ENCODE results near the gene CCDC57.

DNA sequence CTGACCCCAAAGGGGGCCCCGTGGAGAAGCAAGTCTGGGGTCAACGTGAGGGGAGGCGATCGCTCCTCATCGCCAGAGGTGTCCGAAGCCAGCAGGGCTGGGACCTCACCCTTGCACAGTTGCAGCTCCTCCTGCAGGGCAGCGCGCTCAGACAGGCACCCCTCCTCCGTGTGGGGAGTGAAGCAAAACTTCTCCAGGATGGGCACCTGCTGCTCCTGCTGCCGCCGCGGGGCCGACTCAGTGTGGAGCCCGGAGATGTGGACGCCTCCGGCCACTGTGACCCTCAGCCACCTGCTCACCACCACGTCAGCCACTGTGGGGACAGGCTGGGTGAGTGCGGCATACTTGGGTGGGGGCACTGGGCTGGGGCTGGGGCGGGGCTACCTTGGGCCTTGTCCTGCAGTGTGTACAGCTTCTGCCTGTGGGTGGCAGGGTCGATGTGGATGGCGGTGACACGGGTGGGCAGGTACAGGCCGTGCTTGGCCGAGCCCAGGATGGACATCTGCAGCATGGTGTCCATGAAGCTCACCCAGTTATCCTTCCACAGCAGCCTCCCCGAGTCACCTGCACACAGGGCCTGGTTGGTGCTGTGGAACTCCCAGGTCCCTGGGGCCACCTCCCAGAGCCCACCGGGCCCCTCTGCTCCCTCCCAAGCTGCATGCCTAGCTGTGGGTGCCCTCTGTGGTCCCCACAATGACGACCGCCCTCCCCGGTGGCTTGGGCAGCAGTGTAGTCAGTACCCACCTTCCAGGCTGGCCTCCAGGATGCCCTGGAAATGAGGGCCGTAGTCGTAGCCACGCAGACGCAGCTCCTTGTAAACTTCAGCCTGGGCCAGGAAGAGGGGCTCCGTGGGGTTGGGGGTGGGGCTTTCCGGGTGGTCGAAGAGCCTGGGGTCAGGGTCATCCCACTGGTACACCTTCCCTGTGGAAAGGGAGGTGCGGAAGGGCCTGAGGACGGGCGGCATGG is 125.4 kb downstream of the CCDC57 start:
- TF ChIP-seq ZNF263 (CRISPR knock-in tag; IDR thresholded peaks at IDR 0.05; ENCODE audit: borderline replicate concordance) (no peak), GABPA (tag; conservative IDR thresholded peaks at IDR 0.05; ENCODE audit: low read depth) (no peak), GTF2F1 (IDR thresholded peaks at IDR 0.05; ENCODE audit: low read depth, low read length) (no peak), CTCF (IDR thresholded peaks at IDR 0.05 in 2 of 3, conservative IDR thresholded peaks at IDR 0.05 in 1 of 3; ENCODE audit: insufficient read depth in 2 of 3, low read depth in 1 of 3, low read length in 3 of 3) (no peak), SMC3 (conservative IDR thresholded peaks at IDR 0.05; ENCODE audit: insufficient read depth, low read depth, low read length) (no peak)
